SK-MEL-5 (cell line): ENCODE results near the gene ZNF730. TPM values are rescaled to one million over a fixed set of nuclear protein-coding genes. Genes with fewer than 3 reads are reported as not detected.

Experiments used
- DNase-seq: peaks from one replicate; pipeline ENCODE4 v3.0.0-alpha.2; 2016; ENCODE audit warnings: low read depth, low spot score
- in situ Hi-C: cut with HindIII; loops from 2 replicates; pipeline ENCODE4 v1.10.0; 2016; ENCODE audit warnings: low sequenced_read_pairs, high pct_unique_total_duplicates, low pct_unique_long_range_greater_than_20kb
- total RNA-seq: library from RNA; depleted of rRNA; stranded (reverse); fragments of >200 nt; shearing (Covaris generic); gene quantifications from 2 replicates; pipeline ENCODE4 v1.2.3, GENCODE V29; 2014; rRNA removed

The ZNF730 gene
- total RNA-seq, 1 experiment from 2014 or later: 0.08 TPM

GRCh38 chr19:23190341-23190740 lies 73.5 kb downstream of the ZNF730 start:
- DNase-seq: no peak
- in situ Hi-C loops: no loop called here

Other genes with a start within 250 kb of the ZNF730 start
- 0.42 and 0.53 TPM in 2 replicates for gene ZNF728, start 113.8 kb upstream of the ZNF730 start, total RNA-seq
- gene ZNF724, start 133.4 kb downstream of the ZNF730 start, total RNA-seq: 4.1 and 6.2 TPM in 2 replicates